Measurements from ENCODE around the gene ARMH1.

Gene ARMH1

DNA sequence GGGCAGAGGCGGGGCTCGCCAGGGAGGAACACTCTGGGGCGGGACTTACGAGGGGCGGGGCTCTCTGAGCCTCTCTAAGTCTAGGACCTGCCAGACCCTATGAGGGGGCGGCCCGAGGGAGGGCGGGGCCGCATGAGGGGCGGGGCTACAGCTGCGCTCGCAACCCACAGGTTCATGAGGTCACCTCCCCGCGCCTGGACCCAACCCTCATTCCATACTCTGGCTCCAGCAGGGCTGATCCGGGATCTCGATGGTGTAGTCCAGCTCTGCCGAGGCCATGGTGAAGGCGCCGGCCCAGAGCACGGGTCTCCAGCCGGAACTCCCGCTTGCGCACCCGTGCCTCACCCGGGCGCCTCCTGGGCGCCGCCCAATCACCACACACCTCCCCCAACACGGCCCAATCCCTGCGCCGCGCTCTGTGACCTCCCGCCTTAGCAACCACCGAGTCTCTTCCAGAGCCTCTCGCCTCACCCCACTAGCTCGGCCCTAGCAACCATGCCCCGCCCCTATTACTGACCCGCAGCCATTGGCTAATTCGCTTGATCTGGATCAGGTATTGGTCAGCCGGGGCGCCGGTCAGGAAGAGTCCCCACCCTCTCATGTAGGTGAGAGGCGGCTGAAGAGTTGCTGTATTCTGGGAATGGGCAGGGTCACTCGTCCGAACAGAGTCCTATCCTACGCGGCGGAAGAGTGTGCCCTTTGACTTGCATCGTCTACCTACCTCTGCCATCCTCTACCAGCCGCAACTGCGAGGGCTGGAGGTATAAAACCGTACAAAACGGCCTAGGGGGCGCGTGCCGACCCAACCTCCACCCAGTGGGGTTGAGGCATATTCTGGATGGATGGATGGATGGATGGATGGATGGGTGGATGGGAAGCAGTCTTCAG is at the start of gene ARMH1, which contains the start of gene TMEM53:
ARMH1 (plus strand) TSS at position 602 of the 888 bp plus-strand sequence. CDS start 14,984 bp downstream, outside the sequence.
TMEM53 (minus strand) TSS at position 369 of the 888 bp plus-strand sequence; CDS start at position 279, 90 bp downstream.
- peak; percentile 99 for DNase-seq

DNA sequence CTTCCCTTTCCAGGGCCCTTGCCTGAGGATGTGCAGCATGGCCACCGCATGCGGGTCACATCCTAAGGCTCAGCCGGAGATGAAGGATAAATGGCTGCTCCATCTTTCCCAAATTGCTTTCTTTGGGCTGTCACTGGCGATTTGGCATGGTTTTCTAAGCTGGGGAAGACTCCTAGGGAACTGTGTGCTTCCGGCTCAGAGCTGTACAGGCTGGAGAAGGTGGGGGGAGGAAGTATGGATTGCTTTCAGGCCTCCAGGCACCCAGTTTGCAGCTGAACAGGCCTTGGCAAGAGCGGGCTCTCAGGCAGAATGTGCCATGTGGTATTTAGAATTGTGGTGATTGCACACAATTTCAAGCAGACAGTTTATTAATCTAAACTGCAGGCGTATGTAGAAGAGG is 49.2 kb upstream of the ARMH1 start:
- DNase-seq = no peak

DNA sequence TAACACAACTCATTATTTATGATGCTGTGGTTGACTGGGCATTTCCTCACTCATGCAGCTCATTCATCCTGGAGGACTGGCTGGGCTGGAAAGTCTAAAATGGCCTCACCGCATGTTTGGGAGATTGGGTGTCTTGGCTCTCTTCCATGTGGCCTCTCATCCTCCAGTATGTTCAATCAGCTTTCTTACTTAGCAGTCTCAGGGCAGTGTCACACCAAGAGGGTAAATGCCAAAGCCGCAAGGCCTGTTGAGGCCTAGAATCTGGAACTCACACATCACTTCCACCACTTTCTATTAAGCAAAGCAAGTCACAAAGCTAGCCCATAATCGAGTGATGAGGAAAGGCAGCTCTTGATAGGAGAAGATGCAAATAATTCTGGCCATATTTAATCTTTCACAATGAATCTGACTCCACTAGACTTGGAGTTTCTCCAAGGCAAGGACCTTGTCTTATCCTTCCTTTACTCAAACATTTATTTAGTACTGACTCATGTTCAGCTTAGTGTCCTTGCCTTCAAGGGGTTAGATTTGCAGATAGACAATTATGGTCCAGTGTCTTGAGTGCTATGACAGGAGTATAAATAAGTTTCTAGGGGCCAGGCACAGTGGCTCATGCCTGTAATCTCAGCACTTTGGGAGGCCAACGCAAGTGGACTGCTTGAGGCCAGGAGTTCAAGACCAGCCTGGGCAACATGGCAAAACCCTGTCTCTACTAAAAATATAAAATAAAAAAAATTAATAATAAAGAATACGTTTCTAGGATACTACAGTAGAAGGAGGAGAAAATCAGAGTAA is 45.4 kb upstream of the ARMH1 start:
- no peak for DNase-seq

DNA sequence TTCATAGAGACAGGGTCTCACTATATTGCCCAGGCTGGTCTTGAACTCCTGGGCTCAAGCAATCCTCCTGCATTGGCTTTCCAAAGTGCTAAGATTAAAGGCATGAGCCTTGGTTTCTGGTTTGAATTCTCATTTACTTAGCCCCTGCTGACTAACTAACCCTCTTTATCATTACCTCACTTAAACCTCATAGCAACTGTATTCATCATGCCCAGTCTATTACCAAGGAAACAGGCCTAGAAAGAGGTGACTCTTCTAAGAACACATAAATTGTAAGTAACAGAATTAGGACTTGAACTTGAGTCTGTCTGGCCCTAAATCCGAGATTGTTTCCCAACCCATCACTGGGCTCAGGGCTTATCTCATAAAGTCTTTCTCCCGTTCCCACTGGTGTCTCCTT is 44.4 kb upstream of the ARMH1 start:
- DNase-seq = no peak

DNA sequence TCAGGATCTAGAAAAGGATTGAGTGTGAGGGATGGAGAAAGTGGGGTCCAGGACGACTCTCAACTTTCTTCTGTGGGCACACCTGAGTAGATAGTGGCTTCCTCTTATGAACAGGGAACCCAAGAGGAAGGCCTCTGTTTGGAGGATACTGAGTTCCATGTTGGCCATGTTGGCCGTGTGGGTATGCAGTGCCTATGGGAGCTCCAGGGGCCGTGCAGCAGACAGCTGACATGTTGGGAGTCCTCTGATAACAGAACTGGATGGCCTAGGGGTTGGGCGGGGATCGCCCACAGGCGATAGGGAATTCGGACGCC is 43.2 kb upstream of the ARMH1 start:
- DNase-seq = no peak

DNA sequence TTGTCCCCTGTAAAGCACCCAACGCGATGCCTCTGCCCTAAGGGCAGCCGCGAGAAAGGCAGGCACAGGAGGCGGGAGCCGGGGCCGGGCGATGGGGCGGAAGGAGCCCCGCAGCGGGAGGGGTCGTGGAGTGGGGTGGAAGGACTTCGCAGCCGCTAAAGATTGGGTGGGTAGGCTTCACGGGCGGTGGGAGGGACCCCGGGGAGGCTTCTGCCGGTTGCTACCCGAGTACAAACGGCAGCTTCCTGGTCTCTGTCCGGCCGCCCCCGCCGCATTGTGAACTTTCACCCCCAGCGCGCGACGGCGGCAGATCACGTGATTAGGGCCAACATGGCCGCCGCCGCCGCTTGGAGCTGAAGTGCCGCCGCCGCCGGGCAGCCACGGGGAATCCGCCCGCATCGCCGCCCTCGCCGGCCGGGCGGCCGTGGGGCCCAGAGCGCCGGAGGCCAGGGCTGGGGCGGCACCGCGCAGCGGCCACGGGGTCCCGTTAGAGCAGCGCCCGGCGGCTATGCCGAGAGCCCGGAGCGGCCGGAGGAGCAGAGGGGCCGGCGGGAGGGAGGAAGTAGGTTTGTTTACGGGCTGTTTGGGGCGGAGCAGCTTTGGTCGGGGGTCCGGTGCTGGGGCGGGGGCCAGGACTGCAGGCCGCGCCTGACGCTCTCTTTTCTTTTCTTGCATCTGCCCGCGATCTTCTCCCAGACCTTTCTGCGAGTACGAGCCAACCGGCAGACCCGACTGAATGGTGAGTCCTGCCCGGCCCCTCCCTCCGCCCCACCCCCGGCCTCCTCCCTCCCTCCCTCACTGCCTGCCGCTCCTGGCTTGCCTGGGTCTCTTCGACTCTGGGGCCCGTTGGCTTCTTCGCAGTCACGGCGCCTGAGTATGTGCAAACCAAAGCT is 42.6 kb upstream of the ARMH1 start:
- DNase-seq = peak; percentile 93

DNA sequence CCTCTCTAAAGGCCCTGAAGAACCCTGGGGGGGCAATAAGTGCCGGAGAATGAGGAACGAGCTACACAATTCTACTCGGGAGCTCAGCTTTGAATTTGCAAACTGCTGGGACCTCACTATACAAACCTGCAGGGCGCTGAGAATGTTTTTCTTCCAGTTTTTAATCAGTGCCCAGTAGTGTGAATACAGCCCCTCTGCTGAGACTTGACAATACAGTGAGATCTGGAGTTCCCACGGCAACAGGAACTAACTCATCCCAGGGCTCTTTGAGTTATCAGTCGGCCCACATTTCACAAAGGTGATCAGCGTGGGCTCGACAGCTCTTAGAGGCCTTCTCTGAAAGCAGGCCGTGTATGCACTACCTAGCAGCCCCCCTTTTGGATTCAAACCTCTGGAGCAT is 41.9 kb upstream of the ARMH1 start:
- DNase-seq = no peak

DNA sequence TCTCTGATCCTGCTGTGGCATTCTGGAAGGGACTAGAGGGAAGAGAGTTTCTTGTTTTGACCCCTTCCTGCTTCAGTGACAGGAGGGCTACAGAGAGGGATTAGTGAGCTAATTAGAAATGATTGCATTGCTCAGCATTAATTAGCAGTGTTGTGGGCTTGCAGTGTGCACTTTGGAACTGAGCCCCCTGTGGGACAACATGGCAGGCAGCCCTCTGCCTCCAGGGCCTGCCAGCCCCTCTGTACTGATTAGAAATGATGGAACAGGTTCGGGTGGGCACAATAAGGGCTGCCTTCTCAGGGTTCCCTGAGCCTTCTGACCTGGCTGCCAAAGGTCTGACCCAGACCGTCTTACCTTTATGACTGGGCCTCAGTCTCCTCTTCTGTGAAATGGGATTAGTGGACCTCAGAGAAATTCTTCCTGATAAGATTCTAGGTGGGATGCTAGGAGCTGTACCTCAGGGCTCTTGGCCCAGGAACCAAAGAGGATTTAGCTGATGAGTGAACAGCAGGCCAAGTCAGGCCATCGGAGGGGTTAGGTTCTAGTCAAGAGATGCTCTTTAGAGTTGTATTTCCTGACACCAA is 39.8 kb upstream of the ARMH1 start:
- no peak for DNase-seq

DNA sequence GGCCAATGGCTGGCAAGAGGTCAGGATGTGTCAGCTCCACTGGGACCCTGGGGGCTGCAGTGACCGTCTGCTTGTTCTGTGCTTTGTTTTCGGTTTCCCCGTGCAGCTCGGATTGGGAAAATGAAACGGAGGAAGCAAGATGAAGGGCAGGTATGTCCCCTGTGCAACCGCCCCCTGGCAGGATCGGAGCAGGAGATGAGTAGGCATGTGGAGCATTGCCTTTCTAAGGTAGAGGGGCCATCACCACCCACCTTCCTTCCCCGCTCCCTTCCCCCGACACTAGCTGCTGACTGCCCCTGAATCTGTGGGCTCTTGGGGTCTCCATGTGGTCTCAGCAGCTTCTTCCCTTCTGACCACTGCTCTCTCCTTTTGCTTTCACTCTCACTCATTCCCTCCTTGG is 39.1 kb upstream of the ARMH1 start:
- peak; percentile 11 for DNase-seq

DNA sequence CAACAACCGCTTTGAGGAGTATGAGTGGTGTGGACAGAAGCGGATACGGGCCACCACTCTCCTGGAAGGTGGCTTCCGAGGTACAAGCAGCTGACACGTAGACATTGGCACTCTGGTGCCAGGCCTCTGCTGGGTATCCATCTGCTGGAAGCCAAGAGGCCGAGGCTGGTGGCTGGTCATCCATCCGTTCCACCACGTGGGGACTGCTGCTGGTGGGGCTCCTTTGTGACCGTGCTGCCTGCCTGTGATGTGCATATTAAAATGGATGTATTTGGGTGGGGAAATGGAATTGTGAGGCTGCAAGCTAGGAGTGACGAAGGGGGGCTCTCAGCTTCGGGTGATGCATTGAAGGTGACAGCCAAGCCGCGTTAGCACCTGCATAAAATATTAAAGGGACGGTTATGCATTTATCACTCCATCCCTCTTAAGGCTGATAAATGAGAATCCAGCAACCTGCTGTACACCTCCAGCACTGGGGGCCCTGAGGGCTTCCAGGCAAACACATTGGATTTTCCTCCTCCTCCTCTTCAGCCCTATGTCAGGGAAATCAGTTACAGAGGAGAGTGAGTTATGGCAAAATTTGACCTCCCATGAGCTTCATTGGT is 38.3 kb upstream of the ARMH1 start:
- DNase-seq = peak; percentile 25

DNA sequence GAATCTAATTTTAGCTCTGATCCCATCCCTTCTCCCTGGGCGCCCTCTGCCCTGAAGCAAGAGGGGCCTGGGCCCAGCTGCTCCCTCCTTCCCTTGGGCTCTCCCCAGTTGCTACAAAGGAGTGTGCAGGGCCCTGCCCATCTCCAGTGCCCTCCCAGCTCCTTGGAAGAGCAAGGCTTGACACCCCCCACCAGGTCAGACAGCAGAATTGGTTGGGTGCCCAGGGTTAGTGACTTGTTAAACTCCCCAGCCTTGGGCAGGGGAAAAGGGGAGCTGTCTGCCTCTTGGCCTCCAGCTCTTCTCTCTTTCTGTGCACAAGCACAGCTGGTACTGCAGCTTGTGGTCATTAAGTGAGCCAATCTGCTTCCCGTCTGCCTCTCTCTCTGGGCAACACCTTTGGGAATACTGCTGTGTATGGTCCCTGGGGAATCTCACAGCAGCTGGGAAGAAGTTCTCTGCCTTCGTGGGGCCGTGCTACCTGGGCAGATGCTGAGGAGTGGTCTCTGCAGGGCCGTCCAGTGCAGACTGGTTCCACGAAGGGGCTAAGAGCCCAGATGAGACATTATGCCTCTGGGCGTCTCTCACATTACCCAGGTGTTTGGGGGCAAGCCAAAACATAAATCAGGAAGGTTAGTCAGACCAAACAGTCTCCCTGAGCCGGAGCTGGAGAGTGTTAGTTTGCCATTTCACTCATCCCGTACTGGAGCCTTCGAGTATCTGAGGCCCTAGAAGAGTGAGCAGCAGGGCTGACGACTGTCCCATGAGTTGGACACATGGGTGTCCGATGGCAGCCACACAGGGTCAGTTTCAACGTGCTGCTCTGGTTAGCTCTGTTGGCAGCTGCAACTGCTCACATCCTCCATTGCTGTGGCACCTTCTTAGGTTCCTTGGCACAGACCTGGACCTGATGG is 37.6 kb upstream of the ARMH1 start:
- no peak for DNase-seq

DNA sequence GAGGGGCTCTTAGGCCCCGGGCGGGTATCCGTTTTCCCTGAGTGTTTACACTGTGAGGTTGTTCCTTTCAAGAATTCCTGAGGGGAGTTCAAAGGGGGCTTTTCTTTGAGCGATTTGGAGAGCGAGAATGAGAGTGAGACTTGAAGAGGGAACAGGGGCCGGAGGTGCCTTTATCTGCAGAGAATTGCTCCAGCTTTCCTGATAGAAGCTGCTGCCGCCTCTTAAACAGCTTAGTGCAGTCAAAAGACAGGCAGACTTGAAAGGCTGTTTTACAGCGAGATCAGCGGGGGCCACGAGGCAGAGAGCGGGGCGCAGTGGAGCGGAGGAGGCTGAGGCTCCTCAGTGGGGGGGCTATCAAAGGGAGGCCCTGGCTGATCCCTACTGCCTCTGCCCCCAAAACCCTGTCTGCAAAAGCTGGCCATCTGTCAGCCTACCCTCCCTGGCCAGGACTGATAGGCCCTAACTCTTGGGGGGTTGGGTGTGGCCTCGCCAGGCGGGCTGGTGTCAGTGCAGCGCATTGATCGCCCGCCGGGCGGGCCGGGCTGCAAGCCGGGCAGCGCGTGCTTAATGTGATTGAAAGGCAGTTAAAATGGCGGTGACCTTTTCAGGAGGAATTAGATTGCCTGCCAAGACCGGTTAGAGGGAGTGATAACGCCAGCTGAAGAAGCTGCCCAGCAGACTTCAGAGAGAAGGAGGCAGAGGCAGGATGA is 36.7 kb upstream of the ARMH1 start:
- no peak for DNase-seq

DNA sequence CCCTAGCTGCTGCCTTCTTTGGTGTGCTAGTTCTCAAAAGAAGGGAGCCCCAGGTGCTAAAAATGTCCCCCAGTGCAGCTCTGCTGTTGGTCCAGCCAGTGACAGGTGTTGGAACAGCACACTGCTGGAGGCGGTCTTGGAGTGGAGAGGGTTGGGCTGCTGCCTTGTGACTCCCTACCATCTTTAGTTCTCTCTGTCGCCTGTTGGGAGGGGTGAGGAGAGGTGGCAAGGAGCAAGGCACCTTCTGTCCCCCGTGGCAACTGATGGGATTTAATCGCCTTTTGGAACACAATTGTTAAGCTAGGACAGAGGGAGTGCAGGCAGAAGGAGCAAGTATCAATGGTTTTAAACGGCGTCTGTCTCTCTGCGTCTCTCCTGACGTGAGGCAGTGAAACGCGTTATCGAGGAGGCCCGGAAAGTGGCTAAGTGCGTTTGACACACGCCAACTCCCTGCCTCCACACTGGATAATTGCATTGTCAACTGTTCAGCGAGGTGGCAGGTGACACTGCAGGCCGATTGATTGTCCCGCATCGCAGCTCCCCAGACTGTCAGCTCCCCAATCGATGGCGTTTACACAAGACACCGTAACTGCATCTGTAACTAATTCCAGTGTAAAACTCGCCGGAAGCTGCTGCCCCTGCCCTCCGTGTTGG is 34.2 kb upstream of the ARMH1 start:
- no peak for DNase-seq

DNA sequence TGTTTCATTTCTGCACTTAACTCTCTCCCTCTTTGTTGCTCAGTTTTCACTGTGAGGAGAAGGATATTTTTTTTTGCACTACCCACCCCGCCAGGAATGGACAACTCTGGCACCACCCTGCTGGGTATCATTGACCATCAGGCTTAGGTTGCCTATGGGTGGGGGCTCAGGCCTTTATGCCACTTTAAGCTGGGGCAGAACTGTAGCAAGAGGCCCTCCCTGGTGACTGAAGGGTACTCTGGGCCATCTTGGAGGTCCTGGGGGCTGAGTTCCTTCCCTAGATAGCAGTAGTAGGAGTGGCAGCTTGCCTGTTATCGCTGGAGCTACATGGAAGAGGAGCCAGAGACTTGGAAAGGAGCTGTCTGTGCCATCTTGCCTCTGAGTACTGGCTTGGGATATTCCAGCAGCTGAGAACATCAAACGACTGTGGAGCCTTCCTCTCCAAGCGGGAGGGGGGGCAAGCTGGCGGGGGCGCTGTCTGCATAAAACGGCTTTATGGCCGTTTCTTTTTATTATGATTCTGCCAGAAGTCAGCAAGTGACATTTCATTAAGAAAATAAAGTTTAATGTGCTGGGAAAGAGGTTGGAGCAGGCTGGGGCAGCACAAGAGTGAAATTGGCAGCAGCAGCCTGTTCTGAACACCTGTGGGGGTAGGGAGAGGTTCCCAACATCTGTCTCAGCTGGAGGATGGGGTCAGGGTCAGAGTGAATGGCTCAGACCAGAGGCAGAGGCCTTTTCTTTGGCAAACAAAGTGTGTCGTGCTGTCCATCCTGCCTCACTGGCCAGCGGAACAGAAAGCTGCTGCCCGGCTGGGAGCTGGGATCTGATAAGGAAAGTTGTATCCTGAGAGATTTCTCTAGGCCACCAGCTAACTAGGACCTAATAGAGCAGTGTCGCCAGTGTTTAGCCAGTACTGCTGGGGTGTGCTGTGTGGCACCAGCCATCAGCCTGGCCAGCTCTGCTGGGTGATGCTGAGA is 33.1 kb upstream of the ARMH1 start:
- DNase-seq = no peak

DNA sequence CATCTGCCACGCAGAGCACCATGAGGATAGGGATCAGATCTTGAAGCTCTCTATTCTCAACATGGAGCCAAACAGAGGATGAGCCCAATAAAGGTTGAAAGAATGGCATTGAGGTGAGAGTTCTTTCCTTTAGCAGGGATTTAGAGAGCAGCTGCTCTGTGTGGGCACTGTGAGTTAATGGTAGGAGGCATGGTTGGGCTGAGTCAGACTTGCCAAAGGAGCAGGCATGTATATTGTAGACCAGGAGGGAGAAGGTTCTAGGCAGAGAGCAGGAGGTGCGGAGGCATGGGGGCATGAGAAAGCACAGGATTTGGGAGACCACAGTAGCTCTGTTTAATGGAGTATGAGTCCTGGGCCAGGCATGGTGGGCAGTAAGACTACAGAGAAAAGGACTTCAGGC is 32.3 kb upstream of the ARMH1 start:
- no peak for DNase-seq

DNA sequence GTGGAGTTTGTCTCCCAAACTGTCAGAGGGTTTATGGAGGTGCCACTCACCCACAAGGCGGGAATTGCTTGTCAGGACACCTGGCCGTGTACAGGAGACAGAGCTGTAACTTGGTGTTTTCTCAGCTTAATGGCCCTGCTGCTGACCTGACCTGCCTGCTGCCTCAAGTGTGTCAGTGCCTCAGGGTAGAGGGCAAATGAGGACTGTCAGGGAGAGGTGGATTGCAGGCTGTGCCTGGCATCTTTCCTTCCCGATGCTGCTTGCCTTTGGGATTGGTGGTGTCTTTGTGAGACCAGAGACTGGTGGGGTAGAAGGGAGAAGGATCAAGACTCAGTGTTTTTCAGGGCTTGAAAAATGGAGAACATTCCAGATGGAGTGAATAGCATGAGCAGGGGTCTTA is 31.6 kb upstream of the ARMH1 start:
- no peak for DNase-seq

DNA sequence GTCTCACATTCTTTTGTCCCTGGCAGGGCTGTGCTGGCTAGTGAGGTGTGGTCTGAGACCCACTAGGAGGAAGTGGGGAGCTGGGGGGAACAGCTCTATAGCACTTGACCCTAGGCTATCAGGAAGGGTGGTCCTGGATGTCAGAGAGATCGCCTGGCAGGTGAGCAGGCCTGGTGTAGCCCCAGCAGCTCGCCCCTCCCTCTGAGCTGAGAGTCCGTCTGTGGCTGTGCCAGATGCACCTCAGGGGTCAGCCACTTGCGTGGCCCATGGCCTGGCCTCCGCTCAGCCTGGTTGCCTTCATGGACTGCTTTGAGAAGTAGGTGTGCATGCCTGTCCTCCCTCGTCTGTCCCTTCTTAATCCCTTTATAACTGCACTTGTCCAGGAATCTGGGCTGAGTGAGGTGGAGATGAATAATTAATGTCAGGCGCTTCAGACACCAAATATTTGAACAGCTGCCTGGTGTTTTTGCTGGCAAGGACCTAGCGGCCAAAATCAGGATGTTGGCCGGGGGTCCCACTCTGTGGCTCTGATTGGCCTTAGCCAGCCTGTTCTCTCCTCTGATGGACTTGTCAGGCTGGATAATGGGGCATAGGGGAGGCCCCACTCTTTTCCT is 30.7 kb upstream of the ARMH1 start:
- no peak for DNase-seq

DNA sequence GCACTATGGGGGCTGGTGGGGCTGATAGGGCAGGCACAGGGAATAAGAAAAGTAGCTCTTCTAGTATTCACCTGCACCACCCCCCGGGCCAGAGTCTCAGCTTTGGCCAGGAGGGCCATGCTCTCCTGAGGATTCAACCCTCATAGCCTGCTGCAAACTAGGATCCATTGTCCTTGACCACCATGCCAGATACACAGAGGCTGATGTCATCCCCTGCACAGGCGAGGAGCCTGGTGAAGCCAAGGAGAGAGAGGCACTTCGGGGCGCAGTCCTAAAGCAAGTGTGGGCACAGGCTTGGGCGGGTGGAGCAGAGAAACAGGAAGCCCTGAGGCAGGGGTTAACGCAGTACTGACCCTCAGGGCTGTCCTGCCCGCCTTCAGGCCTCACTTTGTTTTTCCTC is 29.7 kb upstream of the ARMH1 start:
- no peak for DNase-seq
